Measurements from ENCODE around the gene FOXJ1. TPM values are rescaled to one million over a fixed set of nuclear protein-coding genes. Genes with fewer than 3 reads are reported as not detected.

FOXJ1 gene
- total and polyA plus RNA-seq, 4 donors, result under 0.01 to 1.5 TPM; not detected in 2

GRCh38 chr17:76088041-76088867, 52.8 kb downstream of the FOXJ1 start:
- H3K4me1 ChIP-seq (ENCODE audit: control insufficient read depth in 4 of 4, insufficient read depth in 4 of 4, low read length in 3 of 4), result no peaks in the 10 kb centered on the region
- TF ChIP-seq TAF1 (conservative IDR thresholded peaks at IDR 0.05), result no peak
- TF ChIP-seq ATF3 (IDR thresholded peaks at IDR 0.05), result no peak
- no peak for TF ChIP-seq JUND (IDR thresholded peaks at IDR 0.05)
- no peak overlapping the region for H3K9ac ChIP-seq (ENCODE audit: low read depth in 1 of 2, low read length in 2 of 2)
- WGBS, result 90% methylated on average over 25 of the region's 25 CpGs
- H3K4me3 ChIP-seq (ENCODE audit: low read depth in 1 of 3, low read length in 3 of 3), result no peak overlapping the region
- no peaks in the 10 kb centered on the region for H3K9me3 ChIP-seq (ENCODE audit: control insufficient read depth in 4 of 4, low read length in 3 of 4)
- DNase-seq (ENCODE audit: low spot score), result no peak
- H3K36me3 ChIP-seq (ENCODE audit: control insufficient read depth in 4 of 4, insufficient read depth in 3 of 4, low read depth in 1 of 4, low read length in 3 of 4), result peaks cover 17 to 74% (median 44%) of the 10 kb centered on the region in 4 donors
- no peaks in the 10 kb centered on the region for H3K27me3 ChIP-seq (ENCODE audit: control insufficient read depth in 4 of 4, insufficient read depth in 4 of 4, low read length in 3 of 4)
- H3K27ac ChIP-seq (ENCODE audit: low read depth in 1 of 2, low read length in 2 of 2), result no peak overlapping the region

- Histone ChIP-seq H3K9ac (ENCODE audit: low read depth in 1 of 2, low read length in 2 of 2) (no peak overlapping the region), H3K4me3 (ENCODE audit: low read depth in 1 of 3, low read length in 3 of 3) (no peak overlapping the region), H3K9me3 (ENCODE audit: control insufficient read depth in 4 of 4, low read length in 3 of 4) (no peaks in the 10 kb centered on the region), H3K27ac (ENCODE audit: low read depth in 1 of 2, low read length in 2 of 2) (no peak overlapping the region), H3K4me1 (ENCODE audit: control insufficient read depth in 4 of 4, insufficient read depth in 4 of 4, low read length in 3 of 4) (no peaks in the 10 kb centered on the region), H3K36me3 (ENCODE audit: control insufficient read depth in 4 of 4, insufficient read depth in 3 of 4, low read depth in 1 of 4, low read length in 3 of 4) (peaks cover 17 to 71% (median 43%) of the 10 kb centered on the region in 4 donors), H3K27me3 (ENCODE audit: control insufficient read depth in 4 of 4, insufficient read depth in 4 of 4, low read length in 3 of 4) (no peaks in the 10 kb centered on the region)
- DNase-seq (ENCODE audit: low spot score), result no peak
- TF ChIP-seq ZBTB33 (IDR thresholded peaks at IDR 0.05) (no peak), MAX (IDR thresholded peaks at IDR 0.05) (no peak), SP1 (IDR thresholded peaks at IDR 0.05) (no peak), CTCF (IDR thresholded peaks at IDR 0.05; ENCODE audit: low read depth, low read length, missing input control) (no peak), HNF4G (IDR thresholded peaks at IDR 0.05) (no peak), FOXA2 (IDR thresholded peaks at IDR 0.05) (no peak), REST (IDR thresholded peaks at IDR 0.05) (no peak), FOXA1 (IDR thresholded peaks at IDR 0.05) (no peak), RAD21 (IDR thresholded peaks at IDR 0.05) (no peak), ATF3 (IDR thresholded peaks at IDR 0.05) (no peak), NR2F2 (IDR thresholded peaks at IDR 0.05) (no peak), RXRA (IDR thresholded peaks at IDR 0.05) (no peak), GABPA (IDR thresholded peaks at IDR 0.05 in 1 of 2, conservative IDR thresholded peaks at IDR 0.05 in 1 of 2) (no peak), EGR1 (IDR thresholded peaks at IDR 0.05; ENCODE audit: low read depth in 2 of 2) (no peak)
- WGBS, result 88% methylated on average over 11 of the region's 11 CpGs
Observed at GRCh38 chr17:76087531-76087930, 53.5 kb downstream of the FOXJ1 start.
